Measurements from ENCODE around the gene ZNF614.
"Not testable (repeated sequence)": the region's sequence is repeated elsewhere in the genome, so short reads cannot be mapped to it uniquely, and the experiment has no call there.

Gene ZNF614

DNA sequence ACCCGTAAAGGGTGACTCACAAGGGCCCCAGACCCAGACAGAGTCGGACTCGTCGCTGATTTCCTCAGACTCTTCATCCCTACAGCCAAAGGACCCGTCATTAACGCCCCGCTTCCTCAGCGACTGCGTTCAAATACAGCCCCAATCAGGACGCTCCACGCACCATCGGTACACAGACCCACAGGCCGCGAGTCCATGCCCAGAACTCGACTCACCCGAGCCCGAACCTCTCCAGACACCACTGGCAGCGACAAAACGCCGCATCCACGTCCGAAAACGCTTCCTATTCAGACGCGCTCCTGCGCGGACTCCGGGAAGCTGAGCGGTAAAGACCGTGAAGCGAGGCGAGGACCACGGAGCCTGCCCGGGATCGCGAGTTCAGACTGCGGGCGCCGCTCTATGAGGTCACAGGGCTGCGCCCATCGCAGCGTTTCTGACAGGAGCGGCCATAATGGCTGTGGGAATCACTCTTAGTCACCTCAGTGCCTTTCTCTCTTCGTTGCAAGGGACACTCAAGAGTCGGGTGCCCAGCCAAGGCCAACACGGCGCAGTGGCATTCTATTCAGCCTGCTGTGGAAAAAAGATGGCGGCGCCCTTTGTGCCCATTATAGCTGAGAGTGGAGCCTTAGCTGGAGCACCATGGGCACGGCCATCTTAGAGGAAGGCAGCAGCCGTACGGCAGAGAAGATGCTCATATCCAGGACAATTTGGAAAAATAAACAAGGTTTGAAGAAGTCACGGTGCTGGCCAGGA, at the start of gene ZNF614:
ZNF614 (minus strand) TSS at position 353 of the 753 bp plus-strand sequence. CDS start 2,634 bp downstream, outside the sequence.
- peak; percentile 92 for DNase-seq (ENCODE audit: low spot score)

DNA sequence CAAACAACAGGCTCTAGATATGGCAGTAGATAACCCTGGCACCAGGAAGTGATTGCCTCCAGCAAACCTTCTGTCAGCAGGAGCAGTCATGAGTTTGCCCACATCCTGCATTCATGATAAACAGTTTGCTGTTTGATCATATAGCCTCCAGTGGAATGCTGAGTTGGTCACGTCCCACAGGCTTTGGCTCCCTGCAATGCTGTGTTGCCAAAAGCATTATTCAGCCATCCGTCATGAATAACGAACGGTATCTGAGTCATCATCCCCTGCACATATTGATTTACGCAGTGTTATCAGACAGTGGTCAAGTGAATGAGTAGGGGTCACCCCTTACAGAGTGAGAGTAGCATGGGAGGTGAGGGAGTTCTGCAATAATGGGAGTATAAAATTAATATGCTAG, 42.3 kb upstream of the ZNF614 start:
- peak; percentile 3 for DNase-seq (ENCODE audit: low spot score)

GRCh38 chr19:52069653-52070052, 41.5 kb upstream of the ZNF614 start:
- no peak for DNase-seq (ENCODE audit: low spot score)

- no peak for DNase-seq (ENCODE audit: low spot score)
Measured at GRCh38 chr19:52066258-52066863, 38.2 kb upstream of the ZNF614 start.

GRCh38 chr19:52065399-52065798, 37.2 kb upstream of the ZNF614 start:
- DNase-seq (ENCODE audit: low spot score): no peak

DNA sequence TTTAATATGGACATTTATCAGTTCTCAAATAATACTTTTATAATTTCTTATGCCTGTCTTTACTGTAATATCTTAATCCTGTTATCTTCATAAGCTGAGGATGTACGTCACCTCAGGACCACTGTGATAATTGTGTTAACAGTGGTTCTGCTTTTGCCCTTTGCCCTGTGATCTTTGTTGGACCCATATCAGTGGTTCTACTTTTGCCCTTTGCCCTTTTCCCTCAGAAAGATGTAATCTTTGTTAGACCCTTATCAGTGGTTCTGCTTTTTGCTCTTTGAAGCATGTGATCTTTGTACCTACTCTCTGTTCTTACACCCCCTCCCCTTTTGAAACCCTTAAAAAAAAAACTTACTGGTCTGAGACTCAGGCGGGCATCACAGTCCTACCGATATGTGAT, 28.3 kb upstream of the ZNF614 start:
- not testable (repeated sequence) for DNase-seq (ENCODE audit: low spot score)

DNA sequence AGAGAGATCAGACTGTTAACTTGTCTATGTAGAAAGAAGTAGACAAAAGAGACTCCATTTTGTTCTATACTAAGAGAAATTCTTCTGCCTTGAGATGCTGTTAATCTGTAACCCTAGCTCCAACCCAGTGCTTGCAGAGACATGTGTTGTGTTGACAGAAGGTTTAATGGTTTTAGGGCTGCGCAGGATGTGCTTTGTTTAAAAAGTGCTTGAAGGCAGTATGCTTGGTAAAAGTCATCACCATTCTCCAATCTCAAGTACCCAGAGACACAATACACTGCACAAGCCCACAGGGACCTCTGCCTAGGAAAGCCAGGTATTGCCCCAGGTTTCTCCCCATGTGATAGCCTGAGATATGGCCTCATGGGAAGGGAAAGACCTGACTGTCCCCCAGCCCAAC, 23.6 kb upstream of the ZNF614 start:
- DNase-seq (ENCODE audit: low spot score): not testable (repeated sequence)

- peak; percentile 92 for DNase-seq (ENCODE audit: low spot score)
Measured at GRCh38 chr19:52048555-52049501, 20.6 kb upstream of the ZNF614 start, which contains the start of gene ZNF432. Gene ZNF432 (minus strand): TSS chr19:52048838. CDS start chr19:52046868, 1,970 bp downstream.

DNA sequence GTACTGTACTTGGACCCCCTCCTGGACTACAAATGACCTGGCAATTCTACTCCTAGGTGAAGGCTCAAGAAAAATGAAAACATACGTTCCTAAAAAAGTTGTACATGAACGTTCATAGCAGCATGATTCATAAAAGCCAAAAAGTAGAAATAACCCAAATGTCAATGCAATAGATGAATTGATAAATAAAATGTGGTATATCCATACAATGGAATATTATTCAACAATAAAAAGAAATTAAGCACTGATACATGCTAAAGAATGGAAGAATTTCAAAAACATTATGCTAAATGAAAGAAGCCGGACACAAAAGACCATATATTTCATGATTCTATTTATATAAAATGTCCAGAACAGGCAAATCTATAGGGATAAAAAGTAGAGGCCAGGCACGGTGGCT, 11.0 kb upstream of the ZNF614 start:
- DNase-seq (ENCODE audit: low spot score): no peak

DNA sequence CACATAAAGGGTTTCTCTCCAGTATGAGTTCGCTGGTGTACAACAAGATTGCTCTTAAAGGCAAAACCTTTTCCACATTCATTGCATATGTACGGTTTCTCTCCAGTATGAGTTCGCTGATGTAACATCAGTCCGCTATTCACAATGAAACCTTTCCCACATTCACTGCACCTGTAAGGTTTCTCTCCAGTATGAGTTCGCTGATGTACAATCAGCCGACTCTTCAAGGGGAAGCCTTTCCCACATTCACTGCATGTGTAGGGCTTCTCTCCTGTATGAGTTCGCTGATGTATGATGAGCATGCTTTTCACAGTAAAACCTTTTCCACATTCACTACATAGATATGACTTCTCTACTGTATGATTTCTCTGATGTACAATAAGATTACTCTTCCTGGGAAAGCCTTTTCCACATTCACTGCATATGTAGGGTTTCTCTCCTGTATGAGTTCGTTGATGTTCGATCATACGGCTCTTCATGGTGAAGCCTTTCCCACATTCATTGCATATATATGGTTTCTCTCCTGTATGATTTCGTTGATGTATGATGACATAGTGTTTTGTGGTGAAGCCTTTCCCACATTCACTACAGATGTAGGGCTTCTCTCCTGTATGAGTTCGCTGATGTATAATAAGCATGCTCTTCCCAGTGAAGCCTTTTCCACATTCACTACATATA, 6.0 kb upstream of the ZNF614 start:
- no peak for DNase-seq (ENCODE audit: low spot score)

GRCh38 chr19:52028780-52029123, 573 bp upstream of the ZNF614 start:
- no peak for DNase-seq (ENCODE audit: low spot score)

GRCh38 chr19:52026255-52026990, 1.8 kb downstream of the ZNF614 start:
- DNase-seq (ENCODE audit: low spot score): peak; percentile 7

DNA sequence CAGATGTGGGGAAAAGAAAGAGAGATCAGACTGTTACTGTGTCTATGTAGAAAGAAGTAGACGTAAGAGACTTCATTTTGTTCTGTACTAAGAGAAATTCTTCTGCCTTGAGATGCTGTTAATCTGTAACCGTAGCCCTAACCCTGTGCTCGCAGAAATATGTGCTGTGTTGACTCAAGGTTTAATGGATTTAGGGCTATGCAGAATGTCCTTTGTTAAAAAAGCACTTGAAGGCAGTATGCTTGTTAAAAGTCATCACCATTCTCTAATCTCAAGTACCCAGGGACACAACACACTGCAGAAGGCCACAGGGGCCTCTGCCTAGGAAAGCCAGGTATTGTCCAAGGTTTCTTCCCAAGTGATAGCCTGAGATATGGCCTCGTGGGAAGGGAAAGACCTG, 3.7 kb downstream of the ZNF614 start:
- DNase-seq (ENCODE audit: low spot score): peak; percentile 10

DNA sequence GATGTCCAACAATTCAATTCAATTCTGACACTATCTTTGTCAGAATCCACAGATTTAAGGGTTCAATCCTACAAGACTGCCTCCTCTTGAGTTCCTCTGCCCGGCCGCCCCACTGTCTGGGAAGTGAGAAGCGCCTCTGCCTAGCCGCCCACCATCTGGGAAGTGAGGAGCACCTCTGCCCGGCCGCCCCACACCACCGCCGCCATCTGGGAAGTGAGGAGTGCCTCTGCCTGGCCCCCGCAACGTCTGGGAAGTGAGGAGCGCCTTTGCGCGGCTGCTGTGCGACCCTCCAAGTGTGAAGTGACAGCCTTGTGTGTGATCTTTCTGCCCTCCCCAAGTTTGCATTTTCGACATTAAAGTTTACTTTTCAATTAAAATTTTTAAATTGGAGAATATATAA, 6.0 kb downstream of the ZNF614 start:
- DNase-seq (ENCODE audit: low spot score): no peak

- DNase-seq (ENCODE audit: low spot score): no peak
Measured at GRCh38 chr19:52020506-52020905, 7.7 kb downstream of the ZNF614 start.

DNA sequence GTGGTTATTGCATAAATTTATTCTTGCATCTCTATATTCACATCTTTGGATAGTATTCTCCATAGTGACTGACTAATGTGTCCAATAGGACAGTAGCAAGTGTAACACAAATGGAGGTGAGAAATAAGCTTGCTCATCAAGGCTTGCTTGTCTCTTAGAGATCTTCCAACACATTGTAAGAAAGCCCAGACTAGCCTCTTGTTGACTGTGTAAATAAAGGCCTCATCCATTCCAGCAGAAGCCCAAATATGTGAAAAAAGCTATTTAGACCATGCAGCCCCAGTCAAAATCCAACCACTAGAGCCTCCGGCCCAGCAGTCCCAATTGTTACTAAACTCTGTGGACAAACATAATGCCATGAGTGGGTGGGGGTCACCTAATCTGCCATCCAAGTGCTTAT, 17.5 kb downstream of the ZNF614 start:
- DNase-seq (ENCODE audit: low spot score): no peak

GRCh38 chr19:52007806-52008557, 20.2 kb downstream of the ZNF614 start, which contains the start of gene ZNF615:
Gene ZNF615 (minus strand): TSS chr19:52008211. CDS start chr19:52003711, 4,500 bp downstream.
- DNase-seq (ENCODE audit: low spot score): peak; percentile 86

- no peak for DNase-seq (ENCODE audit: low spot score)
Measured at GRCh38 chr19:52007451-52007805, 20.8 kb downstream of the ZNF614 start.

DNA sequence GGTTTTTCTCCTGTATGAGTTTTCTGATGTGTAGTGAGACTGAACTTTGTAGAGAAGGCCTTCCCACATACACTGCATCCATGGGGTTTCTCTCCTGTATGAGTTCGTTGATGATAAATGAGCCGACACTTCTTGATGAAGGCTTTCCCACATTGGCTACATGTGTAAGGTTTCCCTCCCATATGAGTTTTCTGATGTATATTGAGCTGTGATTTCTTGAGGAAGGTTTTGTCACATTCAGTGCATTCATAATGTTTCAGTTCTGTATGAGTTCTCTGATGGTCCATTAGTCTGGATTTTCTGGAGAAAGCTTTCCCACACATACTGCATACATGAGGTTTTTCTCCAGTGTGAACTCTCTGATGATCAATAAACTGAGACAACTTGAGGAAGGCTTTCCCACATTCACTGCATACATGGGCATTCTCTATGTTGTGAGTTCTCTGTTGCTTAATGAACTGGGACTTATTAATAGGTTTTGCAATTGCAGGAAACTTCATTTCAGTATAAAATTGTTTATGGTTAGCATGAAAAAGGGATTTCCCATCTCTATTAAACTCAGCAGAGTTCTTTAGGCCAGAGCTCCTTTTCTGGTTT, 34.0 kb downstream of the ZNF614 start:
- no peak for DNase-seq (ENCODE audit: low spot score)

DNA sequence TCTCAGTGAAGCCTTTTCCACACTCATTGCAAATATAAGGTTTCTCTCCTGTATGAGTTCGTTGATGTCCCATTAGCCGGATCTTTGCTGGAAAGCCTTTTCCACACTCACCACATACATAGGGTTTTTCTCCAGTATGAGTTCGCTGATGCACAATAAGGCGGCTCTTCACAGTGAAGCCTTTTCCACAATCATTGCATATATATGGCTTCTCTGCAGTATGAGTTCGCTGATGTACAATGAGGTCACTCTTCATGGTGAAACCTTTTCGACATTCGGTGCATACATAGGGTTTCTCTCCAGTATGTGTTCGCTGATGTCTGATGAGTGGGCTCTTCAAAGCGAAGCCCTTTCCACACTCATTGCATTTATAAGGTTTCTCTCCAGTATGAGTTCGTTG, 34.8 kb downstream of the ZNF614 start:
- no peak for DNase-seq (ENCODE audit: low spot score)

All from kidney tubule cell (primary cell).